Measurements from ENCODE around the gene TRABD2B.

The TRABD2B gene

DNA sequence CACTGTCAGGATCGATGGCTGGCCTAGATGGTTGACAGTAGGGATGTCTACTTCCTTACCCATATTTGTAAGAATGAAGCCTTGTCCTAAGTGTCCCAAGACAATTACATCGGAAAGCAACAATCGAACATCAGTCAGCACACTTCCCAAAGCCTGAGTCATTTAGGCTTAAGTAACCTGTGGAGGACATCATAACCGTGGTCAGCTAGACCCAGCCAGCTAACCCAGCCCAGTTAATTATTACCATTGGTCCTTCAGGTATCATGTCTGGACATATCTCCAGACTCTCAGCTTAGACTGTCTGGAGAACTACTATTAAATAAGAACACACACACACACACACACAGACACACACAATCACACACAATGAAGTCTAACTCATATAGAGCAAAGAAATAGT is 264.7 kb downstream of the TRABD2B start:
- no peaks in the 10 kb centered on the region for H3K36me3 ChIP-seq (ENCODE audit: insufficient read depth, low read length)
- 90% methylated on average over 4 of the region's 4 CpGs for WGBS
- H3K9me3 ChIP-seq (ENCODE audit: insufficient read depth, low read depth, low read length) = no peaks in the 10 kb centered on the region
- H3K27ac ChIP-seq (ENCODE audit: low read depth, low read length) = no peak overlapping the region
- H3K9ac ChIP-seq (ENCODE audit: low read depth, low read length) = no peak overlapping the region
- H3K4me3 ChIP-seq (ENCODE audit: low read length) = no peak overlapping the region
- H3K27me3 ChIP-seq (ENCODE audit: insufficient read depth, low read length) = peaks cover 38% of the 10 kb centered on the region
- H3K4me1 ChIP-seq (ENCODE audit: insufficient read depth, low read length) = no peaks in the 10 kb centered on the region

DNA sequence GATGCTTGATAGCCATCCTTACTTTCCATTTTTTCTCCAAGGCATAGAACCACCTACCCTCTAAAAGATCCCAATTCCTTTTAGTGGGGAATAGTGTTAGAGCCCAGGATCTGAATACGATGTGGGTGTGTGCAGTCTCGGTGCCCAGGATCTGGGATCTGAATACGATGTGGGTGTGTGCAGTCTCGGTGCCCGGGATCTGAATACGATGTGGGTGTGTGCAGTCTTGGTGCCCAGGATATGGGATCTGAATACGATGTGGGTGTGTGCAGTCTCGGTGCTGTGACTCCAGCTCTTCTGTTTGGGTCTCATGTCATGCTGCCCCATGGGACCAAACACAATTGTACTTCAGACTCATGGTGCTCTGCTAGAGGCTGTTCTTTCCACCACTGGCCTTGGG is 265.5 kb downstream of the TRABD2B start:
- H3K27ac ChIP-seq (ENCODE audit: low read depth, low read length) = no peak overlapping the region
- H3K4me3 ChIP-seq (ENCODE audit: low read length) = no peak overlapping the region
- no peaks in the 10 kb centered on the region for H3K9me3 ChIP-seq (ENCODE audit: insufficient read depth, low read depth, low read length)
- no peaks in the 10 kb centered on the region for H3K4me1 ChIP-seq (ENCODE audit: insufficient read depth, low read length)
- H3K27me3 ChIP-seq (ENCODE audit: insufficient read depth, low read length) = peaks cover 38% of the 10 kb centered on the region
- H3K9ac ChIP-seq (ENCODE audit: low read depth, low read length) = no peak overlapping the region
- no peaks in the 10 kb centered on the region for H3K36me3 ChIP-seq (ENCODE audit: insufficient read depth, low read length)
- WGBS = 94% methylated on average over 8 of the region's 8 CpGs

- Histone ChIP-seq H3K4me1 (ENCODE audit: insufficient read depth, low read length) (peaks cover 2% of the 10 kb centered on the region; the same call in 1 of the 2 replicates), H3K27ac (ENCODE audit: low read depth, low read length) (no peak overlapping the region), H3K36me3 (ENCODE audit: insufficient read depth, low read length) (no peaks in the 10 kb centered on the region), H3K9ac (ENCODE audit: low read depth, low read length) (no peak overlapping the region), H3K4me3 (ENCODE audit: low read length) (no peak overlapping the region), H3K9me3 (ENCODE audit: insufficient read depth, low read depth, low read length) (no peaks in the 10 kb centered on the region), H3K27me3 (ENCODE audit: insufficient read depth, low read length) (peaks cover 44% of the 10 kb centered on the region)
- WGBS = 95% methylated on average over 2 of the region's 2 CpGs
These were observed 267.5 kb downstream of the TRABD2B start for GRCh38 chr1:47729685-47730084.

DNA sequence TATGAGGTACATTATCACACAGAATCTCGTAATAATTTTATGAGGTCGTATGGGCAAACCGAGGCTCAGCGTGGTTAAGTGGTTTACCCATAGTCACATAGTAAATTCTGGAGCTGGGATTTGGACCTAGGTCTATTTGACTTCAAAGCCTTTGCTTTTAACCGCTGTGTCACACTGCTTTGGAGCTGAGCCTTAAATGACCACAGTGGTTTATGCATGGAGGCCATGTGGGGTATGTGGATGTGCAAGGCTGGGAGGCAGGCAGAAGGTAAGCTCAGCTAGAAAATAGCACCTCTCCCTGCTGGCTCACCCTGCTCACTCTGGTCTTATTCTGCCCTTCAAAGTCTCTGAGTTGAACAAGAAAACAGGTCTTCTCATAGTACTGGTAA is 269.5 kb downstream of the TRABD2B start:
- Histone ChIP-seq H3K36me3 (ENCODE audit: insufficient read depth, low read length) (no peaks in the 10 kb centered on the region), H3K27me3 (ENCODE audit: insufficient read depth, low read length) (peaks cover 64% of the 10 kb centered on the region), H3K27ac (ENCODE audit: low read depth, low read length) (no peak overlapping the region), H3K4me1 (ENCODE audit: insufficient read depth, low read length) (peaks cover 8% of the 10 kb centered on the region; the same call in 1 of the 2 replicates), H3K9me3 (ENCODE audit: insufficient read depth, low read depth, low read length) (no peaks in the 10 kb centered on the region), H3K4me3 (ENCODE audit: low read length) (no peak overlapping the region), H3K9ac (ENCODE audit: low read depth, low read length) (no peak overlapping the region)
- 89% methylated on average over 5 of the region's 5 CpGs for WGBS

GRCh38 chr1:47727051-47727696 is 270.0 kb downstream of the TRABD2B start:
- Histone ChIP-seq H3K4me1 (ENCODE audit: insufficient read depth, low read length) (peaks cover 8% of the 10 kb centered on the region; the same call in 1 of the 2 replicates), H3K9ac (ENCODE audit: low read depth, low read length) (no peak overlapping the region), H3K27me3 (ENCODE audit: insufficient read depth, low read length) (peaks cover 65% of the 10 kb centered on the region), H3K36me3 (ENCODE audit: insufficient read depth, low read length) (no peaks in the 10 kb centered on the region), H3K4me3 (ENCODE audit: low read length) (no peak overlapping the region), H3K27ac (ENCODE audit: low read depth, low read length) (no peak overlapping the region), H3K9me3 (ENCODE audit: insufficient read depth, low read depth, low read length) (no peaks in the 10 kb centered on the region)
- 88% methylated on average over 8 of the region's 8 CpGs for WGBS

DNA sequence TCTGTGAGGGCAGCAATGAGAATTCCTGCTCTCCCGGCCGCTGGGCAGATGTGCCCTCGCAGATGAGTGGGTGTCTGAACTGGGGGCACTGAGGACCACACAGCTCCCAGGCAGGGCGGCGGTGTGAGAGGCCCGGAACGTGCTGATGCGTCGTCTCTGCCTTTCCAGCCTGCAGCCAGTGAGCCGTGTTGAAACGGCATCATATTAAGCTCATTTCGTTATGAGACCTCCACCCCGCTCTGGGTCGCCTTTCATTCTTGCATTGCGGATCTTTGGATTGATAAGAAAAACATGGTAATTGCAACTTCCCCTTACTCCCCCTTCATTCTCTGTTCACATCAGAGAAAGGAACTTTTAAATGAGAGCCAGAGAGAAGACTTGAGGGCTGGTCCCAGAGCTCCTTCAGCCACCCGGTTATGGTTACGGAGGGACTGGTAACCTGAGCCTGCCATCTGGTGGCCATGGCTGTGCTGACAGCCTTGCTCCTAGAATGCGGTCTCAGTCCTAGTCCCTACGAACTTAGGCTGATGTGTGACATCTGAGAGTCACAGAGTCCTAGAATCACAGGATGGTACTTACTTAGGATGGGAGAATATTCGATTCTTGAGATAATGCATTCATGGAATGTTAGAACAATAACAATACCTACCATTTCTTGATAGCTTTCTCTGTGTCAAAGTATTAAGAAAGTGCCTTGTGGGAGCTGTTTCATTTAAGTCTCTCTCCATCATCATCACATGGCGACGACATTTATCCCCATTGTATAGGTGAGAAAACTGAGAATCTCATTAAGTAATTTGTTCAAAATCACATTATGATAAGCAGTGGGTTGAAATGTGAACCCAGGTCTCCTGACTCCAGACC is 271.0 kb downstream of the TRABD2B start:
- no peak overlapping the region for H3K9ac ChIP-seq (ENCODE audit: low read depth, low read length)
- peaks cover 8% of the 10 kb centered on the region; the same call in 1 of the 2 replicates for H3K4me1 ChIP-seq (ENCODE audit: insufficient read depth, low read length)
- H3K4me3 ChIP-seq (ENCODE audit: low read length) = no peak overlapping the region
- H3K27ac ChIP-seq (ENCODE audit: low read depth, low read length) = no peak overlapping the region
- peaks cover 67% of the 10 kb centered on the region for H3K27me3 ChIP-seq (ENCODE audit: insufficient read depth, low read length)
- no peaks in the 10 kb centered on the region for H3K9me3 ChIP-seq (ENCODE audit: insufficient read depth, low read depth, low read length)
- 11% methylated on average over 20 of the region's 22 CpGs for WGBS
- H3K36me3 ChIP-seq (ENCODE audit: insufficient read depth, low read length) = no peaks in the 10 kb centered on the region

DNA sequence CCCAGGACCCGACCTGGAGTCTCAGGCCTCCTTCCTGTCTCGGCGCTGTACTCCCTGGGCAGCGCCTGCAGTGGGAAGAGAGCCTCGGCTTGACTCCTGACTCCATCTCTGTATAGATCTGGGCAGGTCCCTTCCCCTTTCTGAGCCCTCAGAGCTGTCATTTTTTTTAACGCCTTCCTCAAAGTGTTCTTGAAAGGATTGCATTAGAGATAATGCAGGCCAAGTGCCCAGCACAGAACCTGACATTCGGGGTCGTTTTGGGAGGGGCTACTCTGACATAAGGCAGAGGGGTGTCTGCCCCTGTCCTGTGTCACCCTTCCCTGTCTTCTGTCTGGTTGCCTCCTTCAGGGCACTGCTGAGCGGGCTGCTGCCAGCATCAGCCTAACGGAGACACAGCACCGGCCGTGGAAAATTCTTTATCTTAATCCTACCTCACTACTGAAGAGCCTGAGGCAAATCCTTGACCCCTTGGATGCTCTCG is 271.6 kb downstream of the TRABD2B start:
- Histone ChIP-seq H3K27ac (ENCODE audit: low read depth, low read length) (no peak overlapping the region), H3K4me1 (ENCODE audit: insufficient read depth, low read length) (peaks cover 8% of the 10 kb centered on the region; the same call in 1 of the 2 replicates), H3K27me3 (ENCODE audit: insufficient read depth, low read length) (peaks cover 73% of the 10 kb centered on the region), H3K4me3 (ENCODE audit: low read length) (peak overlapping the region; percentile 38), H3K9ac (ENCODE audit: low read depth, low read length) (no peak overlapping the region), H3K9me3 (ENCODE audit: insufficient read depth, low read depth, low read length) (no peaks in the 10 kb centered on the region), H3K36me3 (ENCODE audit: insufficient read depth, low read length) (no peaks in the 10 kb centered on the region)
- WGBS = 15% methylated on average over 13 of the region's 13 CpGs

DNA sequence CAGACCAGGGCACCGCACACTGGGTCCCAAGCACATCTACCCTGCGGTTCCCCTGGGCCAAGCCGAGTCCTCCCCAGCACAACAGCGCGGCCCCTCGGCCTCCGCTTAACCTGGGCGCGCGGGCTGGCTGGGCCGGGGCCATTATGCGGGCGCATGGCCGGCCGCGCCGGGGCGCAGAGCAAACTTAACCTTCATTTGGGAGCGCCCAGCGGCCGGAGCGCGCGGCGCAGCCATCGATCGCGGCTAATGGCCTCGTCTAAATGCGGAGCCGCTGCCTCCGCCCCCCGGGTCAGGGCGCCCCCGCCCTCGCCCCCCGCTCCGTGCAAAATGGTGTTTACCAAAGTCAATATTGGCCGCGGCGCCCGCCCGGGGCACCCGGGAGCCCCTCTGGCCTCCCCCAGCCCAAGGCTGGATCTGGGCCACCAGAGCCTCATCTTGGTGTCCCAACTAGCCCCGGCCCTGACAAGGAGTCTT is 272.1 kb downstream of the TRABD2B start:
- Histone ChIP-seq H3K4me1 (ENCODE audit: insufficient read depth, low read length) (peaks cover 8% of the 10 kb centered on the region; the same call in 1 of the 2 replicates), H3K36me3 (ENCODE audit: insufficient read depth, low read length) (no peaks in the 10 kb centered on the region), H3K9me3 (ENCODE audit: insufficient read depth, low read depth, low read length) (no peaks in the 10 kb centered on the region), H3K4me3 (ENCODE audit: low read length) (peak overlapping the region; percentile 38), H3K9ac (ENCODE audit: low read depth, low read length) (peak overlapping the region; percentile 51), H3K27ac (ENCODE audit: low read depth, low read length) (no peak overlapping the region), H3K27me3 (ENCODE audit: insufficient read depth, low read length) (peaks cover 77% of the 10 kb centered on the region)
- WGBS = 2% methylated on average over 45 of the region's 45 CpGs

- 79% methylated on average over 13 of the region's 13 CpGs for WGBS
- H3K9ac ChIP-seq (ENCODE audit: low read depth, low read length) = peak overlapping the region; percentile 51
- H3K36me3 ChIP-seq (ENCODE audit: insufficient read depth, low read length) = no peaks in the 10 kb centered on the region
- peaks cover 8% of the 10 kb centered on the region; the same call in 1 of the 2 replicates for H3K4me1 ChIP-seq (ENCODE audit: insufficient read depth, low read length)
- no peak overlapping the region for H3K27ac ChIP-seq (ENCODE audit: low read depth, low read length)
- peaks cover 80% of the 10 kb centered on the region for H3K27me3 ChIP-seq (ENCODE audit: insufficient read depth, low read length)
- no peaks in the 10 kb centered on the region for H3K9me3 ChIP-seq (ENCODE audit: insufficient read depth, low read depth, low read length)
- H3K4me3 ChIP-seq (ENCODE audit: low read length) = peak overlapping the region; percentile 38
These were observed 272.7 kb downstream of the TRABD2B start for GRCh38 chr1:47724432-47724999.

DNA sequence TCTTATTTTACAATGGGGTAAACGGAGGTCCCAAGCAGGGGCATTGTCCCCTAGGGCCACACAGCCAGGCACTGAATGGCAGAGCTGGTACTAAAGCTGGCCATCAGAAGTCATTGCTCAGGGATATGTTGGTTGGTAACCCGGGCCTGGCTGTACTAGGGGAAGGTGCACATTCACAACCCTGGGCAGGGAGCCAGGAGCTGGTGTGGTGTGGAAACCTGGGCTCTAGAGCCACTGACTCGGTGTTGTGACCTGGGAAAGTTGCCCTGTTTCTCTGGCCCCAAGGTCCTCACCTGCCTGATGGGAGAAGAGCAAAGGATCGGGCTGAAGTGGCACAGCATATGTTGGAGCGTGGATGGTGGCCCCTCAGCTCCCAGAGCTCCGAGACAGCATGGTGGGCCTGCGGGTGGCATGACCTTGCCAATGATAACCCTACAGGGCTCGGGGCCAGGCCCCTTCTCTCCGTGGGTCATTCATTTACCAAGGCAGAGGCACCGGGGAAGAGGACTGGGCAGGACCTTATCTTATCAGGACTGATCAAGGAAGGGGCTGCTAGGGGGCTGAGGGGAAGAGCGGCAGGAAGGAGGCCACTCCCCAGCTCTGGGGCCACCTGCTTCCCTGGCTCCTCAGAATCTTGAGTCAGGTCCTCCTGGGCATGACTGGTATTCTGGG is 274.1 kb downstream of the TRABD2B start:
- 84% methylated on average over 11 of the region's 11 CpGs for WGBS
- Histone ChIP-seq H3K4me1 (ENCODE audit: insufficient read depth, low read length) (peaks cover 8% of the 10 kb centered on the region; the same call in 1 of the 2 replicates), H3K9ac (ENCODE audit: low read depth, low read length) (no peak overlapping the region), H3K4me3 (ENCODE audit: low read length) (no peak overlapping the region), H3K27me3 (ENCODE audit: insufficient read depth, low read length) (peaks cover 94% of the 10 kb centered on the region), H3K27ac (ENCODE audit: low read depth, low read length) (no peak overlapping the region), H3K9me3 (ENCODE audit: insufficient read depth, low read depth, low read length) (no peaks in the 10 kb centered on the region), H3K36me3 (ENCODE audit: insufficient read depth, low read length) (no peaks in the 10 kb centered on the region)

Data from HUES64 (cell line).